ENCODE data around the gene TMEM266.

The TMEM266 gene

GRCh38 chr15:76208084-76208785, 148.4 kb downstream of the TMEM266 start:
- H3K4me3 ChIP-seq (ENCODE audit: low read length): no peak overlapping the region
- 91% methylated on average over 8 of the region's 8 CpGs for WGBS
- no peaks in the 10 kb centered on the region for H3K36me3 ChIP-seq (ENCODE audit: insufficient read depth, low read length)

GRCh38 chr15:76208786-76209424, 149.1 kb downstream of the TMEM266 start:
- H3K9me3 ChIP-seq (ENCODE audit: insufficient read depth, low read depth, low read length): no peaks in the 10 kb centered on the region
- H3K27ac ChIP-seq (ENCODE audit: low read depth, low read length): no peak overlapping the region
- no peaks in the 10 kb centered on the region for H3K4me1 ChIP-seq (ENCODE audit: insufficient read depth, low read length)
- 71% methylated on average over 2 of the region's 2 CpGs for WGBS
- no peaks in the 10 kb centered on the region for H3K27me3 ChIP-seq (ENCODE audit: insufficient read depth, low read length)
- no peak overlapping the region for H3K9ac ChIP-seq (ENCODE audit: low read depth, low read length)
- 0 out of 2 replicates have a peak, but pooled peaks cover 3% of the 10 kb centered on the region for H3K36me3 ChIP-seq (ENCODE audit: insufficient read depth, low read length)
- no peak overlapping the region for H3K4me3 ChIP-seq (ENCODE audit: low read length)

More at GRCh38 chr15:76208084-76208785, 148.4 kb downstream of the TMEM266 start:
- H3K27ac ChIP-seq (ENCODE audit: low read depth, low read length): no peak overlapping the region
- H3K9ac ChIP-seq (ENCODE audit: low read depth, low read length): no peak overlapping the region
- H3K27me3 ChIP-seq (ENCODE audit: insufficient read depth, low read length): no peaks in the 10 kb centered on the region
- no peaks in the 10 kb centered on the region for H3K4me1 ChIP-seq (ENCODE audit: insufficient read depth, low read length)
- no peaks in the 10 kb centered on the region for H3K9me3 ChIP-seq (ENCODE audit: insufficient read depth, low read depth, low read length)

GRCh38 chr15:76209523-76209922, 149.7 kb downstream of the TMEM266 start:
- no peak overlapping the region for H3K4me3 ChIP-seq (ENCODE audit: low read length)
- H3K9ac ChIP-seq (ENCODE audit: low read depth, low read length): no peak overlapping the region
- 92% methylated on average over 1 of the region's 1 CpG for WGBS
- H3K27ac ChIP-seq (ENCODE audit: low read depth, low read length): no peak overlapping the region
- peaks cover 9% of the 10 kb centered on the region for H3K36me3 ChIP-seq (ENCODE audit: insufficient read depth, low read length)
- no peaks in the 10 kb centered on the region for H3K4me1 ChIP-seq (ENCODE audit: insufficient read depth, low read length)
- no peaks in the 10 kb centered on the region for H3K9me3 ChIP-seq (ENCODE audit: insufficient read depth, low read depth, low read length)
- no peaks in the 10 kb centered on the region for H3K27me3 ChIP-seq (ENCODE audit: insufficient read depth, low read length)

- no peak overlapping the region for H3K9ac ChIP-seq (ENCODE audit: low read depth, low read length)
- no peaks in the 10 kb centered on the region for H3K4me1 ChIP-seq (ENCODE audit: insufficient read depth, low read length)
- H3K27ac ChIP-seq (ENCODE audit: low read depth, low read length): no peak overlapping the region
- no peaks in the 10 kb centered on the region for H3K27me3 ChIP-seq (ENCODE audit: insufficient read depth, low read length)
- H3K36me3 ChIP-seq (ENCODE audit: insufficient read depth, low read length): peaks cover 10% of the 10 kb centered on the region
- H3K4me3 ChIP-seq (ENCODE audit: low read length): no peak overlapping the region
- no peaks in the 10 kb centered on the region for H3K9me3 ChIP-seq (ENCODE audit: insufficient read depth, low read depth, low read length)
- WGBS: 95% methylated on average over 3 of the region's 3 CpGs
Observed at GRCh38 chr15:76209942-76210341, 150.2 kb downstream of the TMEM266 start.

GRCh38 chr15:76215634-76216033, 155.8 kb downstream of the TMEM266 start:
- Histone ChIP-seq H3K36me3 (ENCODE audit: insufficient read depth, low read length) (peaks cover 15% of the 10 kb centered on the region), H3K9me3 (ENCODE audit: insufficient read depth, low read depth, low read length) (peaks cover 3% of the 10 kb centered on the region; the same call in 1 of the 2 replicates), H3K4me3 (ENCODE audit: low read length) (no peak overlapping the region), H3K4me1 (ENCODE audit: insufficient read depth, low read length) (no peaks in the 10 kb centered on the region), H3K9ac (ENCODE audit: low read depth, low read length) (no peak overlapping the region), H3K27me3 (ENCODE audit: insufficient read depth, low read length) (no peaks in the 10 kb centered on the region), H3K27ac (ENCODE audit: low read depth, low read length) (no peak overlapping the region)
- 100% methylated on average over 1 of the region's 1 CpG for WGBS

GRCh38 chr15:76217029-76217881, 157.5 kb downstream of the TMEM266 start:
- no peak overlapping the region for H3K9ac ChIP-seq (ENCODE audit: low read depth, low read length)
- WGBS: 95% methylated on average over 7 of the region's 7 CpGs
- no peak overlapping the region for H3K27ac ChIP-seq (ENCODE audit: low read depth, low read length)
- no peak overlapping the region for H3K4me3 ChIP-seq (ENCODE audit: low read length)
- H3K9me3 ChIP-seq (ENCODE audit: insufficient read depth, low read depth, low read length): peaks cover 3% of the 10 kb centered on the region; the same call in 1 of the 2 replicates
- no peaks in the 10 kb centered on the region for H3K4me1 ChIP-seq (ENCODE audit: insufficient read depth, low read length)
- no peaks in the 10 kb centered on the region for H3K27me3 ChIP-seq (ENCODE audit: insufficient read depth, low read length)
- H3K36me3 ChIP-seq (ENCODE audit: insufficient read depth, low read length): peaks cover 23% of the 10 kb centered on the region

GRCh38 chr15:76217882-76218217, 158.1 kb downstream of the TMEM266 start:
- no peak overlapping the region for H3K27ac ChIP-seq (ENCODE audit: low read depth, low read length)
- 98% methylated on average over 3 of the region's 5 CpGs for WGBS

GRCh38 chr15:76221085-76221767, 161.4 kb downstream of the TMEM266 start:
- Histone ChIP-seq H3K4me1 (ENCODE audit: insufficient read depth, low read length) (no peaks in the 10 kb centered on the region), H3K27me3 (ENCODE audit: insufficient read depth, low read length) (no peaks in the 10 kb centered on the region), H3K27ac (ENCODE audit: low read depth, low read length) (no peak overlapping the region), H3K36me3 (ENCODE audit: insufficient read depth, low read length) (peaks cover 23% of the 10 kb centered on the region), H3K9ac (ENCODE audit: low read depth, low read length) (no peak overlapping the region), H3K9me3 (ENCODE audit: insufficient read depth, low read depth, low read length) (peaks cover 3% of the 10 kb centered on the region; the same call in 1 of the 2 replicates), H3K4me3 (ENCODE audit: low read length) (no peak overlapping the region)
- WGBS: no CpG with 5 or more reads among the region's 1 CpG

More at GRCh38 chr15:76217882-76218217, 158.1 kb downstream of the TMEM266 start:
- H3K36me3 ChIP-seq (ENCODE audit: insufficient read depth, low read length): peaks cover 23% of the 10 kb centered on the region
- H3K4me3 ChIP-seq (ENCODE audit: low read length): no peak overlapping the region
- H3K9ac ChIP-seq (ENCODE audit: low read depth, low read length): no peak overlapping the region
- peaks cover 3% of the 10 kb centered on the region; the same call in 1 of the 2 replicates for H3K9me3 ChIP-seq (ENCODE audit: insufficient read depth, low read depth, low read length)
- H3K4me1 ChIP-seq (ENCODE audit: insufficient read depth, low read length): no peaks in the 10 kb centered on the region
- H3K27me3 ChIP-seq (ENCODE audit: insufficient read depth, low read length): no peaks in the 10 kb centered on the region

GRCh38 chr15:76222159-76222558, 162.4 kb downstream of the TMEM266 start:
- no peak overlapping the region for H3K27ac ChIP-seq (ENCODE audit: low read depth, low read length)
- H3K9ac ChIP-seq (ENCODE audit: low read depth, low read length): no peak overlapping the region
- 94% methylated on average over 4 of the region's 4 CpGs for WGBS
- peaks cover 23% of the 10 kb centered on the region for H3K36me3 ChIP-seq (ENCODE audit: insufficient read depth, low read length)
- no peaks in the 10 kb centered on the region for H3K27me3 ChIP-seq (ENCODE audit: insufficient read depth, low read length)
- H3K4me3 ChIP-seq (ENCODE audit: low read length): no peak overlapping the region
- peaks cover 3% of the 10 kb centered on the region; the same call in 1 of the 2 replicates for H3K9me3 ChIP-seq (ENCODE audit: insufficient read depth, low read depth, low read length)
- H3K4me1 ChIP-seq (ENCODE audit: insufficient read depth, low read length): no peaks in the 10 kb centered on the region

GRCh38 chr15:76223521-76223920, 163.7 kb downstream of the TMEM266 start:
- 92% methylated on average over 2 of the region's 2 CpGs for WGBS
- H3K9ac ChIP-seq (ENCODE audit: low read depth, low read length): no peak overlapping the region

More at GRCh38 chr15:76223521-76223920, 163.7 kb downstream of the TMEM266 start:
- peaks cover 3% of the 10 kb centered on the region; the same call in 1 of the 2 replicates for H3K9me3 ChIP-seq (ENCODE audit: insufficient read depth, low read depth, low read length)
- H3K4me1 ChIP-seq (ENCODE audit: insufficient read depth, low read length): no peaks in the 10 kb centered on the region
- peaks cover 26% of the 10 kb centered on the region for H3K36me3 ChIP-seq (ENCODE audit: insufficient read depth, low read length)
- H3K4me3 ChIP-seq (ENCODE audit: low read length): no peak overlapping the region
- no peaks in the 10 kb centered on the region for H3K27me3 ChIP-seq (ENCODE audit: insufficient read depth, low read length)
- no peak overlapping the region for H3K27ac ChIP-seq (ENCODE audit: low read depth, low read length)
